ENCODE data around the gene TMED1.

GRCh38 chr19:10864538-10864899, 28.5 kb upstream of the TMED1 start:
- TF ChIP-seq ESRRA (IDR thresholded peaks at IDR 0.05; ENCODE audit: borderline replicate concordance, low read length) (no peak), CTCF (IDR thresholded peaks at IDR 0.05) (peak; percentile 71), USF2 (IDR thresholded peaks at IDR 0.05) (no peak), EP300 (IDR thresholded peaks at IDR 0.05) (no peak), JUNB (IDR thresholded peaks at IDR 0.05) (no peak), MAX (IDR thresholded peaks at IDR 0.05) (no peak), CEBPB (IDR thresholded peaks at IDR 0.05) (no peak), SMC3 (IDR thresholded peaks at IDR 0.05) (peak; percentile 62), KDM5A (IDR thresholded peaks at IDR 0.05) (no peak), NPAS2 (CRISPR knock-in tag; IDR thresholded peaks at IDR 0.05; ENCODE audit: borderline replicate concordance) (no peak), RFX5 (IDR thresholded peaks at IDR 0.05) (no peak), POLR2A (IDR thresholded peaks at IDR 0.05; ENCODE audit: low read length) (no peak)

Data from A549 (cell line).